Neural cell (in vitro differentiated cells): ENCODE data around the gene AIFM2.

Experiments
- EP300 ChIP-seq: fragments of 450-650 bp; conservative IDR thresholded peaks from 2 replicates; pipeline ENCODE4 v1.6.1; 2014; ENCODE audit warnings: antibody characterized with exemption, mild to moderate bottlenecking, moderate library complexity; ENCODE audit not compliant: poor library complexity, severe bottlenecking
- EZH2 ChIP-seq: fragments of 200-600, 300-800 bp; shearing (Covaris generic), sonication (generic); IDR thresholded peaks from 2 replicates; pipeline ENCODE4 v1.6.1; 2014; ENCODE audit warnings: antibody characterized with exemption, low read length, borderline replicate concordance, mild to moderate bottlenecking; ENCODE audit not compliant: insufficient read depth, poor library complexity, severe bottlenecking
- MXI1 ChIP-seq: fragments of 450-650 bp; conservative IDR thresholded peaks from 2 replicates; pipeline ENCODE4 v1.6.1; 2014; ENCODE audit warnings: antibody characterized with exemption, mild to moderate bottlenecking; ENCODE audit not compliant: poor library complexity, severe bottlenecking
- POLR2AphosphoS5 ChIP-seq: IDR thresholded peaks from 2 replicates; pipeline ENCODE4 v1.6.1; 2012
- TF ChIP-seq, protein P1 (sequence below): fragments of 450-650 bp; IDR thresholded peaks from 2 replicates; pipeline ENCODE4 v1.5.1; 2014; ENCODE audit warnings: antibody characterized with exemption, mild to moderate bottlenecking, moderate library complexity; ENCODE audit not compliant: poor library complexity, severe bottlenecking

DNA sequence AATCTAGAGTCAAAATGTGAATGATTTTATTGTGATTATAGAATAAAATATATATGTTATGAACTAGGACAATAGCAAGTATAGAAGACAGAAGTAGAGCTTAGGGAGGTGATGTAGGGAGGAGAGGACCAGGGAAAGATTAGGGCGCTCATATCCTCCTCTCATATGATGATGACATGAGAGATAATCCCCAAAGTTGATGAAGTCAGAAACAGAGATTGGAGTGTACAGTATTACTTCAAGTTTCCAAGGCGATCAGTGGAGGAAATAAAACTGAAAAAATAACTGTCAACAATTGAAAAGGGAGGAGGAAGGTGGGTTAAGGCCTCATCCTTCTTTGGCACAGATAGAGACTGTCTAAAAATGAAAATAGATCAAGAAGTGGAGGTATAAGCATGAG lies 65.0 kb downstream of the AIFM2 start:
- TF ChIP-seq EP300 (no peak), POLR2AphosphoS5 (no peak), MXI1 (no peak), EZH2 (no peak)
- TF ChIP-seq, protein P1, sequence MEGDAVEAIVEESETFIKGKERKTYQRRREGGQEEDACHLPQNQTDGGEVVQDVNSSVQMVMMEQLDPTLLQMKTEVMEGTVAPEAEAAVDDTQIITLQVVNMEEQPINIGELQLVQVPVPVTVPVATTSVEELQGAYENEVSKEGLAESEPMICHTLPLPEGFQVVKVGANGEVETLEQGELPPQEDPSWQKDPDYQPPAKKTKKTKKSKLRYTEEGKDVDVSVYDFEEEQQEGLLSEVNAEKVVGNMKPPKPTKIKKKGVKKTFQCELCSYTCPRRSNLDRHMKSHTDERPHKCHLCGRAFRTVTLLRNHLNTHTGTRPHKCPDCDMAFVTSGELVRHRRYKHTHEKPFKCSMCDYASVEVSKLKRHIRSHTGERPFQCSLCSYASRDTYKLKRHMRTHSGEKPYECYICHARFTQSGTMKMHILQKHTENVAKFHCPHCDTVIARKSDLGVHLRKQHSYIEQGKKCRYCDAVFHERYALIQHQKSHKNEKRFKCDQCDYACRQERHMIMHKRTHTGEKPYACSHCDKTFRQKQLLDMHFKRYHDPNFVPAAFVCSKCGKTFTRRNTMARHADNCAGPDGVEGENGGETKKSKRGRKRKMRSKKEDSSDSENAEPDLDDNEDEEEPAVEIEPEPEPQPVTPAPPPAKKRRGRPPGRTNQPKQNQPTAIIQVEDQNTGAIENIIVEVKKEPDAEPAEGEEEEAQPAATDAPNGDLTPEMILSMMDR, result no peak
